ENCODE data around the gene ADGRA1. TPM values are rescaled to one million over a fixed set of nuclear protein-coding genes. Genes with fewer than 3 reads are reported as not detected.

Gene ADGRA1
- polyA plus RNA-seq, 3 donors, result not detected

GRCh38 chr10:133115453-133115842, 27.7 kb downstream of the ADGRA1 start:
- no peaks in the 10 kb centered on the region for H3K36me3 ChIP-seq (replicated peaks in 1 of 2; ENCODE audit: control insufficient read depth in 1 of 2, insufficient read depth in 2 of 2, low read length in 2 of 2)
- H3K27ac ChIP-seq (ENCODE audit: low read depth in 1 of 2, low read length in 2 of 2), result no peak overlapping the region
- TF ChIP-seq, protein P1, sequence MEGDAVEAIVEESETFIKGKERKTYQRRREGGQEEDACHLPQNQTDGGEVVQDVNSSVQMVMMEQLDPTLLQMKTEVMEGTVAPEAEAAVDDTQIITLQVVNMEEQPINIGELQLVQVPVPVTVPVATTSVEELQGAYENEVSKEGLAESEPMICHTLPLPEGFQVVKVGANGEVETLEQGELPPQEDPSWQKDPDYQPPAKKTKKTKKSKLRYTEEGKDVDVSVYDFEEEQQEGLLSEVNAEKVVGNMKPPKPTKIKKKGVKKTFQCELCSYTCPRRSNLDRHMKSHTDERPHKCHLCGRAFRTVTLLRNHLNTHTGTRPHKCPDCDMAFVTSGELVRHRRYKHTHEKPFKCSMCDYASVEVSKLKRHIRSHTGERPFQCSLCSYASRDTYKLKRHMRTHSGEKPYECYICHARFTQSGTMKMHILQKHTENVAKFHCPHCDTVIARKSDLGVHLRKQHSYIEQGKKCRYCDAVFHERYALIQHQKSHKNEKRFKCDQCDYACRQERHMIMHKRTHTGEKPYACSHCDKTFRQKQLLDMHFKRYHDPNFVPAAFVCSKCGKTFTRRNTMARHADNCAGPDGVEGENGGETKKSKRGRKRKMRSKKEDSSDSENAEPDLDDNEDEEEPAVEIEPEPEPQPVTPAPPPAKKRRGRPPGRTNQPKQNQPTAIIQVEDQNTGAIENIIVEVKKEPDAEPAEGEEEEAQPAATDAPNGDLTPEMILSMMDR (IDR thresholded peaks at IDR 0.05), result no peak
- Mint-ChIP-seq H3K4me3 (no peak overlapping the region), H3K4me1 (no peaks in the 10 kb centered on the region), H3K27ac (peak overlapping the region in 2 of 7 donors; percentile 16 to 53), H3K9me3 (peaks cover 17 to 49% (median 40%) of the 10 kb centered on the region in 7 donors), H3K27me3 (ENCODE audit: low read depth in 3 of 3) (peaks cover 3 to 6% (median 3%) of the 10 kb centered on the region in 3 donors), H3K36me3 (no peaks in the 10 kb centered on the region)
- WGBS (ENCODE audit: insufficient coverage), result 91% methylated on average over 13 of the region's 13 CpGs
- H3K4me3 ChIP-seq (replicated peaks in 1 of 3; ENCODE audit: low read depth in 2 of 3, low read length in 3 of 3), result no peak overlapping the region
- H3K4me1 ChIP-seq (ENCODE audit: control insufficient read depth in 1 of 2, insufficient read depth in 2 of 2, low read length in 2 of 2), result no peaks in the 10 kb centered on the region
- H3K27me3 ChIP-seq (ENCODE audit: control insufficient read depth in 2 of 2, insufficient read depth in 2 of 2, low read length in 2 of 2), result no peaks in the 10 kb centered on the region
- intact Hi-C loops (cut with micrococcal nuclease), result no loop called here
- H3K9ac ChIP-seq (ENCODE audit: insufficient read depth, low read length, poor library complexity, severe bottlenecking), result no peak overlapping the region
- H2AFZ ChIP-seq (ENCODE audit: insufficient read depth, low read depth, low read length, poor library complexity, severe bottlenecking), result no peak overlapping the region
- H3K79me2 ChIP-seq (ENCODE audit: insufficient read depth, low read length), result no peaks in the 10 kb centered on the region
- H3K4me2 ChIP-seq (replicated peaks; ENCODE audit: extremely low read depth, low read length, poor library complexity, severe bottlenecking), result no peak overlapping the region
- no peak for DNase-seq
- peaks cover 5 to 48% of the 10 kb centered on the region in 2 donors for H3K9me3 ChIP-seq (replicated peaks in 1 of 2; ENCODE audit: control insufficient read depth in 1 of 2, insufficient read depth in 1 of 2, low read length in 2 of 2)
- no peaks in the 10 kb centered on the region for H4K20me1 ChIP-seq (ENCODE audit: insufficient read depth, low read length)

GRCh38 chr10:133115976-133116375, 28.3 kb downstream of the ADGRA1 start:
- H3K79me2 ChIP-seq (ENCODE audit: insufficient read depth, low read length), result no peaks in the 10 kb centered on the region
- no peak overlapping the region for H3K9ac ChIP-seq (ENCODE audit: insufficient read depth, low read length, poor library complexity, severe bottlenecking)
- no peak overlapping the region for H2AFZ ChIP-seq (ENCODE audit: insufficient read depth, low read depth, low read length, poor library complexity, severe bottlenecking)
- Mint-ChIP-seq H3K36me3 (no peaks in the 10 kb centered on the region), H3K9me3 (peaks cover 17 to 49% (median 39%) of the 10 kb centered on the region in 7 donors), H3K27me3 (ENCODE audit: low read depth in 3 of 3) (peaks cover 3 to 4% (median 3%) of the 10 kb centered on the region in 3 donors), H3K4me3 (no peak overlapping the region), H3K27ac (no peak overlapping the region), H3K4me1 (no peaks in the 10 kb centered on the region)
- H3K27me3 ChIP-seq (ENCODE audit: control insufficient read depth in 2 of 2, insufficient read depth in 2 of 2, low read length in 2 of 2), result no peaks in the 10 kb centered on the region
- DNase-seq, result no peak
- H3K27ac ChIP-seq (ENCODE audit: low read depth in 1 of 2, low read length in 2 of 2), result no peak overlapping the region
- H4K20me1 ChIP-seq (ENCODE audit: insufficient read depth, low read length), result no peaks in the 10 kb centered on the region
- H3K4me2 ChIP-seq (replicated peaks; ENCODE audit: extremely low read depth, low read length, poor library complexity, severe bottlenecking), result no peak overlapping the region
- H3K9me3 ChIP-seq (replicated peaks in 1 of 2; ENCODE audit: control insufficient read depth in 1 of 2, insufficient read depth in 1 of 2, low read length in 2 of 2), result peaks cover 5 to 48% of the 10 kb centered on the region in 2 donors
- intact Hi-C loops (cut with micrococcal nuclease), result no loop called here
- no peaks in the 10 kb centered on the region for H3K4me1 ChIP-seq (ENCODE audit: control insufficient read depth in 1 of 2, insufficient read depth in 2 of 2, low read length in 2 of 2)
- H3K4me3 ChIP-seq (replicated peaks in 1 of 3; ENCODE audit: low read depth in 2 of 3, low read length in 3 of 3), result no peak overlapping the region
- TF ChIP-seq, protein P1 (IDR thresholded peaks at IDR 0.05), result no peak
- H3K36me3 ChIP-seq (replicated peaks in 1 of 2; ENCODE audit: control insufficient read depth in 1 of 2, insufficient read depth in 2 of 2, low read length in 2 of 2), result no peaks in the 10 kb centered on the region
- 92% methylated on average over 12 of the region's 17 CpGs for WGBS (ENCODE audit: insufficient coverage)

Data from CD14-positive monocyte (primary cell).